ENCODE results near the gene RASA2.

The RASA2 gene

GRCh38 chr3:141499965-141500364 lies 13.1 kb downstream of the RASA2 start:
- no peaks in the 10 kb centered on the region for H3K9me3 ChIP-seq (ENCODE audit: control insufficient read depth, insufficient read depth, low read length)
- no peak overlapping the region for H3K4me3 ChIP-seq (ENCODE audit: low read depth, low read length)
- no peaks in the 10 kb centered on the region for H3K36me3 ChIP-seq (ENCODE audit: control insufficient read depth, insufficient read depth, low read length)
- H3K4me1 ChIP-seq (ENCODE audit: control insufficient read depth, insufficient read depth, low read length) = no peaks in the 10 kb centered on the region
- no peaks in the 10 kb centered on the region for H3K27me3 ChIP-seq (ENCODE audit: control insufficient read depth, insufficient read depth, low read length)
- no peak overlapping the region for H3K9ac ChIP-seq (ENCODE audit: low read depth, low read length)

- Histone ChIP-seq H3K27me3 (ENCODE audit: control insufficient read depth, insufficient read depth, low read length) (no peaks in the 10 kb centered on the region), H3K4me3 (ENCODE audit: low read depth, low read length) (no peak overlapping the region), H3K36me3 (ENCODE audit: control insufficient read depth, insufficient read depth, low read length) (no peaks in the 10 kb centered on the region), H3K4me1 (ENCODE audit: control insufficient read depth, insufficient read depth, low read length) (no peaks in the 10 kb centered on the region), H3K9me3 (ENCODE audit: control insufficient read depth, insufficient read depth, low read length) (no peaks in the 10 kb centered on the region), H3K9ac (ENCODE audit: low read depth, low read length) (no peak overlapping the region)
Measured at GRCh38 chr3:141500397-141500796, 13.6 kb downstream of the RASA2 start.

- Histone ChIP-seq H3K9me3 (ENCODE audit: control insufficient read depth, insufficient read depth, low read length) (no peaks in the 10 kb centered on the region), H3K27me3 (ENCODE audit: control insufficient read depth, insufficient read depth, low read length) (no peaks in the 10 kb centered on the region), H3K36me3 (ENCODE audit: control insufficient read depth, insufficient read depth, low read length) (no peaks in the 10 kb centered on the region), H3K4me1 (ENCODE audit: control insufficient read depth, insufficient read depth, low read length) (peaks cover 2% of the 10 kb centered on the region), H3K9ac (ENCODE audit: low read depth, low read length) (no peak overlapping the region), H3K4me3 (ENCODE audit: low read depth, low read length) (no peak overlapping the region)
Measured at GRCh38 chr3:141505166-141505565, 18.3 kb downstream of the RASA2 start.

- Histone ChIP-seq H3K9me3 (ENCODE audit: control insufficient read depth, insufficient read depth, low read length) (no peaks in the 10 kb centered on the region), H3K9ac (ENCODE audit: low read depth, low read length) (no peak overlapping the region), H3K4me1 (ENCODE audit: control insufficient read depth, insufficient read depth, low read length) (peaks cover 2% of the 10 kb centered on the region), H3K36me3 (ENCODE audit: control insufficient read depth, insufficient read depth, low read length) (no peaks in the 10 kb centered on the region), H3K27me3 (ENCODE audit: control insufficient read depth, insufficient read depth, low read length) (no peaks in the 10 kb centered on the region), H3K4me3 (ENCODE audit: low read depth, low read length) (no peak overlapping the region)
Measured at GRCh38 chr3:141506071-141506470, 19.2 kb downstream of the RASA2 start.

GRCh38 chr3:141507392-141508066 lies 20.7 kb downstream of the RASA2 start:
- H3K36me3 ChIP-seq (ENCODE audit: control insufficient read depth, insufficient read depth, low read length) = no peaks in the 10 kb centered on the region
- peaks cover 2% of the 10 kb centered on the region for H3K4me1 ChIP-seq (ENCODE audit: control insufficient read depth, insufficient read depth, low read length)
- H3K9ac ChIP-seq (ENCODE audit: low read depth, low read length) = no peak overlapping the region
- no peak overlapping the region for H3K4me3 ChIP-seq (ENCODE audit: low read depth, low read length)
- no peaks in the 10 kb centered on the region for H3K9me3 ChIP-seq (ENCODE audit: control insufficient read depth, insufficient read depth, low read length)
- no peaks in the 10 kb centered on the region for H3K27me3 ChIP-seq (ENCODE audit: control insufficient read depth, insufficient read depth, low read length)

- H3K36me3 ChIP-seq (ENCODE audit: control insufficient read depth, insufficient read depth, low read length) = no peaks in the 10 kb centered on the region
- H3K27me3 ChIP-seq (ENCODE audit: control insufficient read depth, insufficient read depth, low read length) = no peaks in the 10 kb centered on the region
- no peak overlapping the region for H3K4me3 ChIP-seq (ENCODE audit: low read depth, low read length)
Measured at GRCh38 chr3:141508067-141508436, 21.2 kb downstream of the RASA2 start.

GRCh38 chr3:141511361-141511760 lies 24.5 kb downstream of the RASA2 start:
- Histone ChIP-seq H3K4me3 (ENCODE audit: low read depth, low read length) (no peak overlapping the region), H3K4me1 (ENCODE audit: control insufficient read depth, insufficient read depth, low read length) (peaks cover 2% of the 10 kb centered on the region)

More at GRCh38 chr3:141508067-141508436, 21.2 kb downstream of the RASA2 start:
- peaks cover 2% of the 10 kb centered on the region for H3K4me1 ChIP-seq (ENCODE audit: control insufficient read depth, insufficient read depth, low read length)
- no peaks in the 10 kb centered on the region for H3K9me3 ChIP-seq (ENCODE audit: control insufficient read depth, insufficient read depth, low read length)
- H3K9ac ChIP-seq (ENCODE audit: low read depth, low read length) = no peak overlapping the region

GRCh38 chr3:141514382-141514781 lies 27.6 kb downstream of the RASA2 start:
- Histone ChIP-seq H3K27me3 (ENCODE audit: control insufficient read depth, insufficient read depth, low read length) (no peaks in the 10 kb centered on the region), H3K9ac (ENCODE audit: low read depth, low read length) (no peak overlapping the region), H3K4me3 (ENCODE audit: low read depth, low read length) (no peak overlapping the region), H3K9me3 (ENCODE audit: control insufficient read depth, insufficient read depth, low read length) (no peaks in the 10 kb centered on the region), H3K4me1 (ENCODE audit: control insufficient read depth, insufficient read depth, low read length) (no peaks in the 10 kb centered on the region), H3K36me3 (ENCODE audit: control insufficient read depth, insufficient read depth, low read length) (no peaks in the 10 kb centered on the region)

More at GRCh38 chr3:141511361-141511760, 24.5 kb downstream of the RASA2 start:
- Histone ChIP-seq H3K27me3 (ENCODE audit: control insufficient read depth, insufficient read depth, low read length) (no peaks in the 10 kb centered on the region), H3K36me3 (ENCODE audit: control insufficient read depth, insufficient read depth, low read length) (no peaks in the 10 kb centered on the region), H3K9me3 (ENCODE audit: control insufficient read depth, insufficient read depth, low read length) (no peaks in the 10 kb centered on the region), H3K9ac (ENCODE audit: low read depth, low read length) (no peak overlapping the region)

- H3K36me3 ChIP-seq (ENCODE audit: control insufficient read depth, insufficient read depth, low read length) = no peaks in the 10 kb centered on the region
Measured at GRCh38 chr3:141519587-141519986, 32.8 kb downstream of the RASA2 start.

GRCh38 chr3:141521781-141522180 lies 35.0 kb downstream of the RASA2 start:
- Histone ChIP-seq H3K4me3 (ENCODE audit: low read depth, low read length) (no peak overlapping the region), H3K9me3 (ENCODE audit: control insufficient read depth, insufficient read depth, low read length) (no peaks in the 10 kb centered on the region), H3K9ac (ENCODE audit: low read depth, low read length) (no peak overlapping the region), H3K27me3 (ENCODE audit: control insufficient read depth, insufficient read depth, low read length) (no peaks in the 10 kb centered on the region), H3K36me3 (ENCODE audit: control insufficient read depth, insufficient read depth, low read length) (no peaks in the 10 kb centered on the region), H3K4me1 (ENCODE audit: control insufficient read depth, insufficient read depth, low read length) (peaks cover 5% of the 10 kb centered on the region)

More at GRCh38 chr3:141519587-141519986, 32.8 kb downstream of the RASA2 start:
- Histone ChIP-seq H3K27me3 (ENCODE audit: control insufficient read depth, insufficient read depth, low read length) (no peaks in the 10 kb centered on the region), H3K4me3 (ENCODE audit: low read depth, low read length) (no peak overlapping the region), H3K9me3 (ENCODE audit: control insufficient read depth, insufficient read depth, low read length) (no peaks in the 10 kb centered on the region), H3K4me1 (ENCODE audit: control insufficient read depth, insufficient read depth, low read length) (no peaks in the 10 kb centered on the region), H3K9ac (ENCODE audit: low read depth, low read length) (no peak overlapping the region)

GRCh38 chr3:141523615-141524375 lies 37.0 kb downstream of the RASA2 start:
- Histone ChIP-seq H3K27me3 (ENCODE audit: control insufficient read depth, insufficient read depth, low read length) (no peaks in the 10 kb centered on the region), H3K36me3 (ENCODE audit: control insufficient read depth, insufficient read depth, low read length) (no peaks in the 10 kb centered on the region), H3K4me1 (ENCODE audit: control insufficient read depth, insufficient read depth, low read length) (peaks cover 8% of the 10 kb centered on the region)

GRCh38 chr3:141524988-141525387 lies 38.2 kb downstream of the RASA2 start:
- Histone ChIP-seq H3K9ac (ENCODE audit: low read depth, low read length) (no peak overlapping the region), H3K4me3 (ENCODE audit: low read depth, low read length) (no peak overlapping the region), H3K27me3 (ENCODE audit: control insufficient read depth, insufficient read depth, low read length) (no peaks in the 10 kb centered on the region), H3K36me3 (ENCODE audit: control insufficient read depth, insufficient read depth, low read length) (no peaks in the 10 kb centered on the region), H3K4me1 (ENCODE audit: control insufficient read depth, insufficient read depth, low read length) (peaks cover 8% of the 10 kb centered on the region), H3K9me3 (ENCODE audit: control insufficient read depth, insufficient read depth, low read length) (no peaks in the 10 kb centered on the region)

More at GRCh38 chr3:141523615-141524375, 37.0 kb downstream of the RASA2 start:
- H3K4me3 ChIP-seq (ENCODE audit: low read depth, low read length) = no peak overlapping the region
- H3K9me3 ChIP-seq (ENCODE audit: control insufficient read depth, insufficient read depth, low read length) = no peaks in the 10 kb centered on the region
- H3K9ac ChIP-seq (ENCODE audit: low read depth, low read length) = no peak overlapping the region

Data from iPS-15b (cell line).